H1 (cell line): ENCODE data around the gene TOMM40L. TPM values are rescaled to one million over a fixed set of nuclear protein-coding genes. Genes with fewer than 3 reads are reported as not detected.
A peak's percentile ranks its signal among the peaks of the same experiment; 100 is the strongest.

Source experiments
- CBX8 ChIP-seq: fragments of 300-800, 300-1000 bp; sonication (generic); IDR thresholded peaks from 2 replicates; pipeline ENCODE4 v1.7.1; 2016; ENCODE audit warnings: low read depth, low read length, borderline replicate concordance
- KDM4A ChIP-seq: IDR thresholded peaks from one replicate; pipeline ENCODE4 v1.7.1; 2012; ENCODE audit warnings: low read depth, mild to moderate bottlenecking, moderate library complexity, low read length, inconsistent platforms; ENCODE audit not compliant: severe bottlenecking
- KDM5A ChIP-seq: fragments of 200-600 bp; IDR thresholded peaks from 2 replicates; pipeline ENCODE4 v1.7.1; 2012; ENCODE audit warnings: mild to moderate bottlenecking, low read length, inconsistent platforms, mixed read lengths
- NRF1 ChIP-seq: IDR thresholded peaks from 2 replicates; pipeline ENCODE4 v1.6.1; 2011; ENCODE audit warnings: mild to moderate bottlenecking, low read depth, low read length, improper control_type of control experiment
- RAD21 ChIP-seq, 2 experiments: IDR thresholded peaks in 1 of 2; conservative IDR thresholded peaks in 1 of 2; 2 replicates each; pipeline ENCODE4 v1.6.1; 2011; ENCODE audit warnings: low read depth in 2 of 2, low read length in 2 of 2, improper control_type of control experiment in 1 of 2, inconsistent platforms in 1 of 2, mild to moderate bottlenecking in 1 of 2, moderate library complexity in 1 of 2
- SIRT6 ChIP-seq: IDR thresholded peaks from one replicate; pipeline ENCODE4 v1.7.1; 2012; ENCODE audit warnings: low read length, inconsistent platforms
- SP1 ChIP-seq: IDR thresholded peaks from 2 replicates; pipeline ENCODE4 v1.6.1; 2011; ENCODE audit warnings: low read depth, low read length
- polyA plus RNA-seq, 7 experiments: library from polyadenylated mRNA; depleted of rRNA in 3 of 7; stranded (reverse) in 5 of 7; unstranded in 2 of 7; fragments of >200 nt in 5 of 7; fragments of 200-250 nt in 2 of 7; gene quantifications; 1 replicate in 5 of 7; 2 replicates in 1 of 7; 4 replicates in 1 of 7; pipeline versions ENCODE4 v1.2.1 to v1.2.3, GENCODE V29; 2011 to 2013; ENCODE audit warnings: missing spikeins in 2 of 7, mixed read lengths in 2 of 7
- total RNA-seq: library from RNA; stranded (reverse); fragmentation: NEBNext Ultra II Directional; extraction: Animal tissue kit (Norgen Biotek cat#: 25700); gene quantifications from 2 replicates; pipeline ENCODE4 v1.2.1, GENCODE V29; 2021
- TF ChIP-seq, protein P1 (sequence below), 3 experiments: IDR thresholded peaks; 1 replicate in 2 of 3; 2 replicates in 1 of 3; pipeline versions ENCODE4 v1.5.1 to v1.6.1; 2011; ENCODE audit warnings: low read length in 3 of 3, mild to moderate bottlenecking in 3 of 3, inconsistent platforms in 2 of 3, low read depth in 1 of 3, moderate library complexity in 1 of 3; ENCODE audit not compliant: insufficient read depth in 1 of 3; ENCODE audit errors: control extremely low read depth in 1 of 3

TOMM40L gene
- total and polyA plus RNA-seq, 2 of the 8 experiments (the other 6 are each of a cell fraction or from before 2014, with no cell fraction given), result 11.4 to 15.0 TPM

DNA sequence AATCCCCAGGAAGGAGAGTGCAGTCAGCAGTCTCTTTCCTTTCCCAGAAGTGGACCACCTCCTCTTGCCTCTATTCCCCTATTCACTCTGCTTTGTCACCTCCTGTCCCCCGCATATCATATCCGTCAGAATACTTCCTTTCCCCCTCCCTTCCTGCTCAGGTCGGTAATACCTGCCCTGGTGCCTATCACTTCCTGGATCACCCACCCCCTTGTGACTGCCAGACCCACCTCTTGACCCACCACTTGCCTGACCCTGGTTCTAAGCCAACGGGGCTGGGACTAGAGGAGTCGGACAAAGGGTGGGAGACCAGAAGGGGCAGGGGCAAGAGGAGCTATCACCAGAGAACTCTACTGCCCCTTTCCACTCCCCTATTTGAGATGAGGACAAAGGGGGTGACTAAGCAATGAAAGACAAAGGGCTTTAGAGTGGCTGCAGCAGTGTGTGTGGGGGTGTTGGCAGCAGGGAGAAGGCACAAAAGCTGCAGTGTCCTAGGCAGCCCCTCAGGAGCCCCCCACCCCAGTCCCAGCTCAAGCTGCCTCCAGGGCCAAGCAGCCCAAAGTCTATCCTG, 25.4 kb upstream of the TOMM40L start (continued):
- TF ChIP-seq SP1 (peak; percentile 49; the same call in 1 of the 2 replicates), SIRT6 (no peak), KDM4A (no peak), RAD21 (IDR thresholded peaks at IDR 0.05 in 1 of 2, conservative IDR thresholded peaks at IDR 0.05 in 1 of 2; ENCODE audit: low read depth in 2 of 2, low read length in 2 of 2) (no peak), NRF1 (no peak), KDM5A (no peak), CBX8 (no peak)
- TF ChIP-seq, protein P1, sequence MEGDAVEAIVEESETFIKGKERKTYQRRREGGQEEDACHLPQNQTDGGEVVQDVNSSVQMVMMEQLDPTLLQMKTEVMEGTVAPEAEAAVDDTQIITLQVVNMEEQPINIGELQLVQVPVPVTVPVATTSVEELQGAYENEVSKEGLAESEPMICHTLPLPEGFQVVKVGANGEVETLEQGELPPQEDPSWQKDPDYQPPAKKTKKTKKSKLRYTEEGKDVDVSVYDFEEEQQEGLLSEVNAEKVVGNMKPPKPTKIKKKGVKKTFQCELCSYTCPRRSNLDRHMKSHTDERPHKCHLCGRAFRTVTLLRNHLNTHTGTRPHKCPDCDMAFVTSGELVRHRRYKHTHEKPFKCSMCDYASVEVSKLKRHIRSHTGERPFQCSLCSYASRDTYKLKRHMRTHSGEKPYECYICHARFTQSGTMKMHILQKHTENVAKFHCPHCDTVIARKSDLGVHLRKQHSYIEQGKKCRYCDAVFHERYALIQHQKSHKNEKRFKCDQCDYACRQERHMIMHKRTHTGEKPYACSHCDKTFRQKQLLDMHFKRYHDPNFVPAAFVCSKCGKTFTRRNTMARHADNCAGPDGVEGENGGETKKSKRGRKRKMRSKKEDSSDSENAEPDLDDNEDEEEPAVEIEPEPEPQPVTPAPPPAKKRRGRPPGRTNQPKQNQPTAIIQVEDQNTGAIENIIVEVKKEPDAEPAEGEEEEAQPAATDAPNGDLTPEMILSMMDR (IDR thresholded peaks at IDR 0.05; ENCODE audit: control extremely low read depth in 1 of 3, insufficient read depth in 1 of 3, low read depth in 1 of 3, low read length in 3 of 3), result no peak
